ENCODE data around the gene CNDP2.

GRCh38 chr18:74528478-74528877, 32.3 kb downstream of the CNDP2 start:
- TF ChIP-seq CTCF (IDR thresholded peaks at IDR 0.05; ENCODE audit: low read depth, low read length) (no peak), MAX (IDR thresholded peaks at IDR 0.05; ENCODE audit: low read depth, low read length) (no peak), POLR2A (IDR thresholded peaks at IDR 0.05; ENCODE audit: extremely low read depth, insufficient read length) (no peak), MYC (IDR thresholded peaks at IDR 0.05; ENCODE audit: low read depth, low read length) (no peak)
